GM12891 (cell line): ENCODE results near the gene ZCCHC7.
A peak's percentile ranks its signal among the peaks of the same experiment; 100 is the strongest.
"Not testable (repeated sequence)": the region's sequence is repeated elsewhere in the genome, so short reads cannot be mapped to it uniquely, and the experiment has no call there.

Source experiments
- DNase-seq: peaks from one replicate; pipeline ENCODE4 v3.0.0; 2011; ENCODE audit warnings: low spot score; ENCODE audit not compliant: insufficient read length
- FAIRE-seq: peaks from 2 replicates; lab custom pipeline; 2011; peaks lifted over from hg19 to GRCh38; lab: Jason Lieb, UNC
- PAX5 ChIP-seq: IDR thresholded peaks from 2 replicates; pipeline ENCODE4 v1.6.1; 2011; ENCODE audit warnings: low read length, moderate library complexity, mild to moderate bottlenecking; ENCODE audit not compliant: insufficient read depth, severe bottlenecking
- POLR2A ChIP-seq: IDR thresholded peaks from 2 replicates; pipeline ENCODE4 v1.6.1; 2011; ENCODE audit warnings: low read depth, low read length, control low read depth
- POLR2AphosphoS5 ChIP-seq: IDR thresholded peaks from 2 replicates; pipeline ENCODE4 v1.6.1; 2011; ENCODE audit warnings: low read depth, low read length, control low read depth
- POU2F2 ChIP-seq: IDR thresholded peaks from 2 replicates; pipeline ENCODE4 v1.6.1; 2011; ENCODE audit warnings: low read depth, mild to moderate bottlenecking, control low read depth, low read length, moderate library complexity
- SPI1 ChIP-seq: IDR thresholded peaks from 2 replicates; pipeline ENCODE4 v1.6.1; 2011; ENCODE audit warnings: low read depth, low read length, control low read depth
- TAF1 ChIP-seq: IDR thresholded peaks from 2 replicates; pipeline ENCODE4 v1.6.1; 2011; ENCODE audit warnings: low read depth, low read length, control low read depth

Gene ZCCHC7

GRCh38 chr9:37174247-37174646, 53.9 kb downstream of the ZCCHC7 start:
- no peak for DNase-seq
- TF ChIP-seq SPI1: no peak
- no peak for TF ChIP-seq POU2F2
- no peak for TF ChIP-seq PAX5
- TF ChIP-seq TAF1: no peak
- TF ChIP-seq POLR2AphosphoS5: no peak
- no peak for TF ChIP-seq POLR2A

GRCh38 chr9:37178742-37179141, 58.4 kb downstream of the ZCCHC7 start:
- FAIRE-seq (no peak), DNase-seq (no peak)
- TF ChIP-seq TAF1 (no peak), POU2F2 (no peak), POLR2AphosphoS5 (no peak), POLR2A (no peak), SPI1 (no peak), PAX5 (no peak)

More at GRCh38 chr9:37174247-37174646, 53.9 kb downstream of the ZCCHC7 start:
- FAIRE-seq: no peak

GRCh38 chr9:37179576-37179975, 59.2 kb downstream of the ZCCHC7 start:
- no peak for FAIRE-seq
- TF ChIP-seq POLR2AphosphoS5: no peak
- no peak for TF ChIP-seq TAF1
- TF ChIP-seq SPI1: no peak
- no peak for TF ChIP-seq PAX5
- no peak for TF ChIP-seq POLR2A
- no peak for TF ChIP-seq POU2F2
- no peak for DNase-seq

- DNase-seq (no peak), FAIRE-seq (no peak)
- no peak for TF ChIP-seq POLR2AphosphoS5
- no peak for TF ChIP-seq SPI1
- no peak for TF ChIP-seq PAX5
- TF ChIP-seq POLR2A: no peak
- TF ChIP-seq POU2F2: no peak
- no peak for TF ChIP-seq TAF1
Measured at GRCh38 chr9:37180138-37180537, 59.8 kb downstream of the ZCCHC7 start.

- FAIRE-seq (peak; percentile 13), DNase-seq (no peak)
- no peak for TF ChIP-seq TAF1
- no peak for TF ChIP-seq PAX5
- no peak for TF ChIP-seq SPI1
- TF ChIP-seq POU2F2: no peak
- TF ChIP-seq POLR2A: no peak
- no peak for TF ChIP-seq POLR2AphosphoS5
Measured at GRCh38 chr9:37182718-37183117, 62.3 kb downstream of the ZCCHC7 start.

GRCh38 chr9:37184905-37185867, 64.8 kb downstream of the ZCCHC7 start:
- no peak for TF ChIP-seq POLR2AphosphoS5
- no peak for TF ChIP-seq SPI1
- no peak for TF ChIP-seq POU2F2
- TF ChIP-seq POLR2A: no peak
- TF ChIP-seq TAF1: no peak
- TF ChIP-seq PAX5: no peak
- DNase-seq: no peak
- FAIRE-seq: peak; percentile 20

GRCh38 chr9:37187292-37187691, 66.9 kb downstream of the ZCCHC7 start:
- TF ChIP-seq POLR2A (peak; percentile 51; the same call in 1 of the 2 replicates), PAX5 (no peak)
- peak; percentile 96 for FAIRE-seq

GRCh38 chr9:37187713-37188439, 67.5 kb downstream of the ZCCHC7 start:
- DNase-seq: no peak
- FAIRE-seq: peak; percentile 20
- TF ChIP-seq SPI1: peak; percentile 13; the same call in 1 of the 2 replicates
- TF ChIP-seq PAX5: no peak

More at GRCh38 chr9:37187292-37187691, 66.9 kb downstream of the ZCCHC7 start:
- DNase-seq: no peak

GRCh38 chr9:37190739-37191138, 70.4 kb downstream of the ZCCHC7 start:
- DNase-seq, FAIRE-seq: not testable (repeated sequence)

- TF ChIP-seq SPI1 (no peak), PAX5 (no peak), POLR2AphosphoS5 (no peak), POLR2A (no peak), TAF1 (no peak), POU2F2 (no peak)
- DNase-seq (no peak), FAIRE-seq (peak; percentile 48)
Measured at GRCh38 chr9:37191403-37192089, 71.2 kb downstream of the ZCCHC7 start.
